ENCODE results near the gene TBX1.
A peak's percentile ranks its signal among the peaks of the same experiment; 100 is the strongest.

The TBX1 gene

GRCh38 chr22:19770349-19771220 lies 10.0 kb downstream of the TBX1 start:
- Histone ChIP-seq H3K9me3 (no peaks in the 10 kb centered on the region; the same call in 1 of the 2 replicates), H3K4me3 (ENCODE audit: low read depth, low read length) (no peak overlapping the region), H3K27me3 (peaks cover 73% of the 10 kb centered on the region), H3K36me3 (no peaks in the 10 kb centered on the region), H3K4me1 (no peaks in the 10 kb centered on the region)
- DNase-seq = peak; percentile 5
- no peak for TF ChIP-seq CTCF (IDR thresholded peaks at IDR 0.05; ENCODE audit: low read depth, low read length)

GRCh38 chr22:19772422-19772672 lies 11.8 kb downstream of the TBX1 start:
- no peaks in the 10 kb centered on the region for H3K4me1 ChIP-seq
- H3K9me3 ChIP-seq = no peaks in the 10 kb centered on the region; the same call in 1 of the 2 replicates
- H3K27me3 ChIP-seq = peaks cover 56% of the 10 kb centered on the region
- TF ChIP-seq CTCF (IDR thresholded peaks at IDR 0.05; ENCODE audit: low read depth, low read length) = no peak
- no peak for DNase-seq
- H3K4me3 ChIP-seq (ENCODE audit: low read depth, low read length) = no peak overlapping the region
- no peaks in the 10 kb centered on the region for H3K36me3 ChIP-seq

- Histone ChIP-seq H3K36me3 (no peaks in the 10 kb centered on the region), H3K4me1 (no peaks in the 10 kb centered on the region), H3K27me3 (peaks cover 51% of the 10 kb centered on the region), H3K9me3 (no peaks in the 10 kb centered on the region; the same call in 1 of the 2 replicates), H3K4me3 (ENCODE audit: low read depth, low read length) (no peak overlapping the region)
- peak; percentile 18 for DNase-seq
- TF ChIP-seq CTCF (IDR thresholded peaks at IDR 0.05; ENCODE audit: low read depth, low read length) = peak; percentile 9; the same call in 1 of the 2 replicates
These were observed 12.3 kb downstream of the TBX1 start for GRCh38 chr22:19772673-19773469.

- Histone ChIP-seq H3K27me3 (peaks cover 44% of the 10 kb centered on the region), H3K36me3 (no peaks in the 10 kb centered on the region), H3K4me1 (no peaks in the 10 kb centered on the region), H3K4me3 (ENCODE audit: low read depth, low read length) (no peak overlapping the region), H3K9me3 (no peaks in the 10 kb centered on the region; the same call in 1 of the 2 replicates)
- no peak for TF ChIP-seq CTCF (IDR thresholded peaks at IDR 0.05; ENCODE audit: low read depth, low read length)
- peak; percentile 4 for DNase-seq
These were observed 13.0 kb downstream of the TBX1 start for GRCh38 chr22:19773470-19774040.

GRCh38 chr22:19774628-19775027 lies 14.1 kb downstream of the TBX1 start:
- H3K27me3 ChIP-seq = peaks cover 33% of the 10 kb centered on the region
- no peak for DNase-seq
- no peaks in the 10 kb centered on the region for H3K36me3 ChIP-seq
- H3K4me3 ChIP-seq (ENCODE audit: low read depth, low read length) = no peak overlapping the region
- no peaks in the 10 kb centered on the region; the same call in 1 of the 2 replicates for H3K9me3 ChIP-seq
- no peak for TF ChIP-seq CTCF (IDR thresholded peaks at IDR 0.05; ENCODE audit: low read depth, low read length)
- H3K4me1 ChIP-seq = no peaks in the 10 kb centered on the region
